Gastrocnemius medialis (tissue), 4 donors: ENCODE data around the gene TLR7. TPM values are rescaled to one million over a fixed set of nuclear protein-coding genes. Genes with fewer than 3 reads are reported as not detected.

Source experiments
- ATAC-seq, 2 donors: fragments of 150-250 bp; one replicate each; pipeline ENCODE4 v1.9.1; 2016
- DNase-seq, 2 donors: peaks; one replicate each; pipeline ENCODE4 v3.0.0-alpha.2; 2019
- H3K27ac ChIP-seq, 4 donors: fragments of 200-600 bp; sonication (generic); 1 replicate in 1 of 4; 2 replicates in 3 of 4; pipeline ENCODE4 v1.5.1; 2016 to 2018; ENCODE audit warnings: mild to moderate bottlenecking in 2 of 4, moderate library complexity in 1 of 4
- H3K27me3 ChIP-seq, 3 donors: fragments of 200-600 bp; sonication (generic) in 2 of 3; 1 replicate in 1 of 3; 2 replicates in 2 of 3; pipeline versions ENCODE4 v1.5.1 to v1.6.0; 2016 to 2019; ENCODE audit warnings: mild to moderate bottlenecking in 1 of 3, moderate library complexity in 1 of 3
- H3K36me3 ChIP-seq, 2 donors: fragments of 200-600 bp; sonication (generic) in 1 of 2; one replicate each; pipeline ENCODE4 v1.5.1; 2017 to 2018
- H3K4me1 ChIP-seq, 2 donors: fragments of 200-600 bp; sonication (generic) in 1 of 2; one replicate each; pipeline ENCODE4 v1.5.1; 2016 to 2017; ENCODE audit warnings: mild to moderate bottlenecking in 2 of 2
- H3K4me3 ChIP-seq, 4 donors: fragments of 200-600 bp; sonication (generic) in 3 of 4; 1 replicate in 1 of 4; 2 replicates in 3 of 4; pipeline ENCODE4 v1.5.1; 2016 to 2019; ENCODE audit warnings: mild to moderate bottlenecking in 2 of 4
- H3K9me3 ChIP-seq, 3 donors: fragments of 200-600 bp; sonication (generic) in 2 of 3; 1 replicate in 1 of 3; 2 replicates in 2 of 3; pipeline ENCODE4 v1.5.1; 2016 to 2019
- CTCF ChIP-seq, 5 experiments: fragments of 450-650 bp in 3 of 5; fragments of 200-600 bp in 2 of 5; sonication (generic) in 2 of 5; IDR thresholded peaks in 4 of 5; conservative IDR thresholded peaks in 1 of 5; 1 replicate in 4 of 5; 2 replicates in 1 of 5; pipeline ENCODE4 v1.5.1; 2016 to 2019; ENCODE audit warnings: antibody characterized with exemption in 5 of 5, mild to moderate bottlenecking in 3 of 5, moderate library complexity in 3 of 5
- POLR2A ChIP-seq, 2 donors: fragments of 450-650 bp; IDR thresholded peaks; one replicate each; pipeline ENCODE4 v1.6.1; 2017; ENCODE audit warnings: antibody characterized with exemption in 2 of 2, mild to moderate bottlenecking in 2 of 2, moderate library complexity in 2 of 2
- in situ Hi-C, 4 donors: fragments of 200-750 bp; cut with MboI; loops; one replicate each; pipeline versions ENCODE4 v1.15.0 to v1.8.0; 2017; ENCODE audit warnings: low sequenced_read_pairs in 4 of 4
- intact Hi-C: fragments of 100-400 bp; cut with DNase I; formaldehyde crosslinking; loops from one replicate; pipeline ENCODE4 v1.15.1; 2023; ENCODE audit warnings: low total_unique reads
- total RNA-seq, 4 donors: library from RNA; depleted of rRNA; stranded (reverse); fragments of >200 nt; gene quantifications; one replicate each; pipeline versions ENCODE4 v1.1.0 to v1.2.3, GENCODE V29; 2016

Gene TLR7
- total RNA-seq, 4 donors from 2014 or later, result 0.05 to 0.23 (median 0.16) TPM

GRCh38 chrX:12896935-12897334, 30.1 kb downstream of the TLR7 start:
- intact Hi-C loops, result no loop called here
- Histone ChIP-seq H3K36me3 (no peaks in the 10 kb centered on the region), H3K9me3 (no peaks in the 10 kb centered on the region), H3K27me3 (no peaks in the 10 kb centered on the region), H3K4me3 (no peak overlapping the region), H3K27ac (no peak overlapping the region), H3K4me1 (no peaks in the 10 kb centered on the region)
- no peak for DNase-seq
- TF ChIP-seq CTCF (IDR thresholded peaks at IDR 0.05 in 4 of 5, conservative IDR thresholded peaks at IDR 0.05 in 1 of 5) (no peak), POLR2A (IDR thresholded peaks at IDR 0.05) (no peak)
- no peak for ATAC-seq
- in situ Hi-C loops, result no loop called here

GRCh38 chrX:12898073-12898472, 31.2 kb downstream of the TLR7 start:
- intact Hi-C loops, result no loop called here

GRCh38 chrX:12899506-12899905, 32.6 kb downstream of the TLR7 start:
- no peaks in the 10 kb centered on the region for H3K36me3 ChIP-seq
- H3K27me3 ChIP-seq, result no peaks in the 10 kb centered on the region
- H3K4me1 ChIP-seq, result no peaks in the 10 kb centered on the region
- no peak overlapping the region for H3K4me3 ChIP-seq
- intact Hi-C loops, result no loop called here
- in situ Hi-C loops, result no loop called here
- H3K27ac ChIP-seq, result no peak overlapping the region
- H3K9me3 ChIP-seq, result no peaks in the 10 kb centered on the region
- TF ChIP-seq POLR2A (IDR thresholded peaks at IDR 0.05), result no peak
- no peak for TF ChIP-seq CTCF (IDR thresholded peaks at IDR 0.05 in 4 of 5, conservative IDR thresholded peaks at IDR 0.05 in 1 of 5)
- DNase-seq, result no peak
- no peak for ATAC-seq

More at GRCh38 chrX:12898073-12898472, 31.2 kb downstream of the TLR7 start:
- Histone ChIP-seq H3K9me3 (no peaks in the 10 kb centered on the region), H3K27ac (no peak overlapping the region), H3K27me3 (no peaks in the 10 kb centered on the region), H3K36me3 (no peaks in the 10 kb centered on the region), H3K4me1 (no peaks in the 10 kb centered on the region), H3K4me3 (no peak overlapping the region)
- TF ChIP-seq CTCF (IDR thresholded peaks at IDR 0.05 in 4 of 5, conservative IDR thresholded peaks at IDR 0.05 in 1 of 5) (no peak), POLR2A (IDR thresholded peaks at IDR 0.05) (no peak)
- in situ Hi-C loops, result no loop called here
- no peak for ATAC-seq
- DNase-seq, result no peak

GRCh38 chrX:12901486-12901885, 34.6 kb downstream of the TLR7 start:
- ATAC-seq, result no peak
- in situ Hi-C loops, result no loop called here
- intact Hi-C loops, result no loop called here

More at GRCh38 chrX:12901486-12901885, 34.6 kb downstream of the TLR7 start:
- H3K27me3 ChIP-seq, result no peaks in the 10 kb centered on the region
- H3K36me3 ChIP-seq, result no peaks in the 10 kb centered on the region
- H3K9me3 ChIP-seq, result no peaks in the 10 kb centered on the region
- H3K27ac ChIP-seq, result no peak overlapping the region
- H3K4me3 ChIP-seq, result no peak overlapping the region
- no peaks in the 10 kb centered on the region for H3K4me1 ChIP-seq
- TF ChIP-seq POLR2A (IDR thresholded peaks at IDR 0.05) (no peak), CTCF (IDR thresholded peaks at IDR 0.05 in 4 of 5, conservative IDR thresholded peaks at IDR 0.05 in 1 of 5) (peak in 2 of 5 experiments; percentile 42 to 53)
- peak in 1 of 2 donors; percentile 11 for DNase-seq
